ENCODE data around the gene IRS2.

The IRS2 gene

GRCh38 chr13:109815651-109816050 is 29.3 kb upstream of the IRS2 start:
- no peak for DNase-seq (ENCODE audit: low read depth)
- TF ChIP-seq CTCF (IDR thresholded peaks at IDR 0.05; ENCODE audit: control insufficient read depth, insufficient read depth, low read depth, low read length, missing control alignments) = no peak
- H3K4me3 ChIP-seq (ENCODE audit: control insufficient read depth, low read depth, low read length) = no peak overlapping the region

- DNase-seq (ENCODE audit: low read depth) = no peak
- H3K4me3 ChIP-seq (ENCODE audit: control insufficient read depth, low read depth, low read length) = no peak overlapping the region
- TF ChIP-seq CTCF (IDR thresholded peaks at IDR 0.05; ENCODE audit: control insufficient read depth, insufficient read depth, low read depth, low read length, missing control alignments) = no peak
Measured at GRCh38 chr13:109813663-109814062, 27.3 kb upstream of the IRS2 start.

- H3K4me3 ChIP-seq (ENCODE audit: control insufficient read depth, low read depth, low read length) = no peak overlapping the region
- DNase-seq (ENCODE audit: low read depth) = no peak
- TF ChIP-seq CTCF (IDR thresholded peaks at IDR 0.05; ENCODE audit: control insufficient read depth, insufficient read depth, low read depth, low read length, missing control alignments) = no peak
Measured at GRCh38 chr13:109812382-109812781, 26.0 kb upstream of the IRS2 start.

GRCh38 chr13:109810761-109811510 is 24.6 kb upstream of the IRS2 start:
- no peak overlapping the region for H3K4me3 ChIP-seq (ENCODE audit: control insufficient read depth, low read depth, low read length)
- DNase-seq (ENCODE audit: low read depth) = no peak
- TF ChIP-seq CTCF (IDR thresholded peaks at IDR 0.05; ENCODE audit: control insufficient read depth, insufficient read depth, low read depth, low read length, missing control alignments) = no peak

- no peak overlapping the region for H3K4me3 ChIP-seq (ENCODE audit: control insufficient read depth, low read depth, low read length)
- DNase-seq (ENCODE audit: low read depth) = no peak
- TF ChIP-seq CTCF (IDR thresholded peaks at IDR 0.05; ENCODE audit: control insufficient read depth, insufficient read depth, low read depth, low read length, missing control alignments) = no peak
Measured at GRCh38 chr13:109809216-109809932, 23.0 kb upstream of the IRS2 start.

- TF ChIP-seq CTCF (IDR thresholded peaks at IDR 0.05; ENCODE audit: control insufficient read depth, insufficient read depth, low read depth, low read length, missing control alignments) = no peak
- no peak overlapping the region for H3K4me3 ChIP-seq (ENCODE audit: control insufficient read depth, low read depth, low read length)
- no peak for DNase-seq (ENCODE audit: low read depth)
Measured at GRCh38 chr13:109807345-109807744, 21.0 kb upstream of the IRS2 start.
